GM12878 (cell line): Measurements from ENCODE around the gene MXRA7. TPM values are rescaled to one million over a fixed set of nuclear protein-coding genes. Genes with fewer than 3 reads are reported as not detected.

Experiments used
- ATAC-seq: fragments of 200-7000 bp; cut with Tn5 transposase; 3 replicates; pipeline ENCODE4 v1.9.1; 2020; ENCODE audit warnings: mild to moderate bottlenecking, moderate library complexity
- BruUV-seq: library from RNA; stranded (reverse); fragments of 400-500 nt; replicated peaks from 2 replicates; lab custom pipeline; 2021; lab: Mats Ljungman, UMichigan
- CTCF ChIA-PET: fragments of 300-600 bp; sonication (Branson Sonifier 250); formaldehyde crosslinking; extraction: SDS; loops from one replicate; lab custom pipeline; 2021; ENCODE audit warnings: inconsistent platforms; lab: Yijun Ruan, JAX
- POLR2A ChIA-PET: fragments of 350-600 bp; formaldehyde crosslinking; extraction: SDS; loops from one replicate; lab custom pipeline; 2021; ENCODE audit warnings: inconsistent platforms; lab: Charles Lee
- RAD21 ChIA-PET: fragments of 300-600 bp; sonication (Branson Sonifier 250); formaldehyde crosslinking; loops from one replicate; lab custom pipeline; 2023; ENCODE audit warnings: antibody characterized with exemption; ENCODE audit not compliant: unreplicated experiment; lab: Charles Lee
- SMC1A ChIA-PET: fragments of 300-600 bp; sonication (Branson Sonifier 250); formaldehyde crosslinking; loops from one replicate; lab custom pipeline; 2023; ENCODE audit not compliant: unreplicated experiment, uncharacterized antibody; lab: Charles Lee
- DNase-seq: peaks from one replicate; pipeline ENCODE4 v3.0.0-alpha.2; 2011; ENCODE audit warnings: low read depth, low spot score
- FAIRE-seq: peaks from 3 replicates; lab custom pipeline; 2011; peaks lifted over from hg19 to GRCh38; lab: Jason Lieb, UNC
- H2AFZ ChIP-seq: 2 replicates; pipeline ENCODE4 v1.6.0; 2011; ENCODE audit warnings: low read depth, low read length, control low read depth; ENCODE audit not compliant: control insufficient read depth
- H3K27ac ChIP-seq: 2 replicates; pipeline ENCODE4 v1.5.1; 2011; ENCODE audit warnings: control low read depth; ENCODE audit not compliant: control insufficient read depth, insufficient read depth
- H3K27me3 ChIP-seq, 2 experiments: replicated peaks in 1 of 2; 2 replicates each; pipeline versions ENCODE4 v1.6.0 to v1.6.1; 2011; ENCODE audit warnings: low read length in 1 of 2; ENCODE audit not compliant: control insufficient read depth in 2 of 2, insufficient read depth in 2 of 2
- H3K36me3 ChIP-seq, 2 experiments: 2 replicates each; pipeline ENCODE4 v1.5.1; 2011; ENCODE audit warnings: low read length in 1 of 2; ENCODE audit not compliant: control insufficient read depth in 2 of 2, insufficient read depth in 2 of 2
- H3K4me1 ChIP-seq: 2 replicates; pipeline ENCODE4 v1.6.1; 2011; ENCODE audit warnings: mild to moderate bottlenecking, low read length, moderate library complexity, mixed read lengths; ENCODE audit not compliant: control insufficient read depth, insufficient read depth
- H3K4me2 ChIP-seq: 2 replicates; pipeline ENCODE4 v1.6.0; 2011; ENCODE audit warnings: control low read depth; ENCODE audit not compliant: control insufficient read depth, insufficient read depth
- H3K4me3 ChIP-seq: fragments of 200-600 bp; sonication (generic); 2 replicates; pipeline ENCODE4 v1.5.1; 2016
- H3K79me2 ChIP-seq: 2 replicates; pipeline ENCODE4 v1.6.0; 2011; ENCODE audit warnings: low read length; ENCODE audit not compliant: control insufficient read depth, insufficient read depth
- H3K9ac ChIP-seq: 2 replicates; pipeline ENCODE4 v1.8.0; 2011; ENCODE audit warnings: low read length, control low read depth, mixed read lengths; ENCODE audit not compliant: control insufficient read depth, insufficient read depth
- H3K9me3 ChIP-seq: replicated peaks from 3 replicates; pipeline ENCODE4 v1.5.1; 2011; ENCODE audit warnings: mild to moderate bottlenecking, low read length; ENCODE audit not compliant: control insufficient read depth, insufficient read depth
- H4K20me1 ChIP-seq: 2 replicates; pipeline ENCODE4 v1.6.0; 2011; ENCODE audit not compliant: control insufficient read depth, insufficient read depth
- E4F1 ChIP-seq: fragments of 450-650 bp; IDR thresholded peaks from 2 replicates; pipeline ENCODE4 v1.6.1; 2018; ENCODE audit warnings: borderline replicate concordance, mild to moderate bottlenecking; ENCODE audit not compliant: partially characterized antibody
- IRF4 ChIP-seq: IDR thresholded peaks from 2 replicates; pipeline ENCODE4 v1.6.1; 2011; ENCODE audit warnings: low read depth, low read length
- KAT2A ChIP-seq: conservative IDR thresholded peaks from 2 replicates; pipeline ENCODE4 v1.6.1; 2011; ENCODE audit warnings: low read depth, low read length; ENCODE audit not compliant: control insufficient read depth
- WRNIP1 ChIP-seq: IDR thresholded peaks from 2 replicates; pipeline ENCODE4 v1.6.1; 2011; ENCODE audit warnings: low read depth, low read length, improper control_type of control experiment, borderline replicate concordance
- YY1 ChIP-seq: IDR thresholded peaks from 2 replicates; pipeline ENCODE4 v1.6.1; 2011; ENCODE audit warnings: low read depth, mild to moderate bottlenecking, low read length
- WGBS: methylation state at CpG from one replicate; pipeline ENCODE4 v1.1.6; 2016; ENCODE audit warnings: low lambda C conversion rate; ENCODE audit not compliant: insufficient replicate concordance, insufficient coverage; ENCODE audit errors: missing lambda C conversion rate; 5-methylcytosine and 5-hydroxymethylcytosine counted together
- in situ Hi-C: fragments of 300-500 bp; cut with MboI; formaldehyde crosslinking; loops from 9 replicates; pipeline ENCODE4 v1.14.3; 2018; ENCODE audit warnings: mixed read lengths
- intact Hi-C: fragments of 100-400 bp; cut with micrococcal nuclease; formaldehyde crosslinking; loops from one replicate; pipeline ENCODE4 v1.14.2; 2022; ENCODE audit not compliant: unreplicated experiment
- polyA plus RNA-seq, 11 experiments: library from polyadenylated mRNA; depleted of rRNA in 4 of 11; unstranded in 6 of 11; stranded (reverse) in 5 of 11; fragments of >200 nt; fragmentation: Nextera tagmentation in 4 of 11; fragmentation: Illumina TruSeq in 1 of 11; extraction: Ambion mirVana in 4 of 11; extraction: Trizol in 1 of 11; gene quantifications; 1 replicate in 1 of 11; 2 replicates in 10 of 11; pipeline versions ENCODE4 v1.2.1 to v1.2.3, GENCODE V29; 2011 to 2016; ENCODE audit warnings: inconsistent platforms in 2 of 11, missing spikeins in 2 of 11, low read depth in 1 of 11
- total RNA-seq, 4 experiments: library from RNA; depleted of rRNA in 3 of 4; stranded (reverse); fragments of >200 nt in 3 of 4; fragmentation: Illumina TruSeq in 1 of 4; extraction: Trizol in 1 of 4; gene quantifications; 2 replicates each; pipeline versions ENCODE4 v1.2.1 to v1.2.3, GENCODE V29; 2013 to 2021

The MXRA7 gene
- total and polyA plus RNA-seq, 10 of the 15 experiments (the other 5 are each of a cell fraction or from before 2014, with no cell fraction given) = 0.03 to 2.0 (median 0.33) TPM

GRCh38 chr17:76658242-76658662, 52.5 kb downstream of the MXRA7 start:
- BruUV-seq = no TSS peak
- SMC1A ChIA-PET = interaction anchor here (1.1 to 1.4 kb wide), 2 partner anchors 16 to 141 kb away, joined by 3 read pairs; no protein-coding TSS in a partner anchor
- Histone ChIP-seq H3K4me2 (no peak overlapping the region), H3K9ac (no peak overlapping the region), H3K79me2 (no peaks in the 10 kb centered on the region), H3K4me1 (peaks cover 3% of the 10 kb centered on the region; the same call in 1 of the 2 replicates), H3K36me3 (no peaks in the 10 kb centered on the region), H3K27me3 (no peaks in the 10 kb centered on the region), H2AFZ (no peak overlapping the region), H3K27ac (no peak overlapping the region), H3K9me3 (no peaks in the 10 kb centered on the region), H3K4me3 (no peak overlapping the region), H4K20me1 (no peaks in the 10 kb centered on the region)
- POLR2A ChIA-PET = no interaction called here
- DNase-seq = no peak
- in situ Hi-C loops (no loop called here), intact Hi-C loops (no loop called here)
- WGBS = 27% methylated on average over 5 of the region's 5 CpGs
- no peak for ATAC-seq
- CTCF ChIA-PET = no interaction called here
- RAD21 ChIA-PET = no interaction called here
- no peak for FAIRE-seq
- no peak for TF ChIP-seq IRF4
- no peak for TF ChIP-seq YY1
- TF ChIP-seq KAT2A = no peak
- no peak for TF ChIP-seq E4F1
- no peak for TF ChIP-seq WRNIP1
